WTC11 (cell line): Measurements from ENCODE around the gene CELF4. TPM values are rescaled to one million over a fixed set of nuclear protein-coding genes. Genes with fewer than 3 reads are reported as not detected.

Experiments
- ATAC-seq: fragments of 200-7000 bp; cut with Tn5 transposase; 2 replicates; pipeline ENCODE4 v1.10.0; 2021; ENCODE audit warnings: mild to moderate bottlenecking, moderate library complexity
- CTCF ChIA-PET: fragments of 300-600 bp; sonication (Branson Sonifier 250); formaldehyde crosslinking; loops from one replicate; lab custom pipeline; 2021; ENCODE audit warnings: antibody characterized with exemption; lab: Charles Lee
- POLR2A ChIA-PET: fragments of 350-600 bp; sonication (Branson Sonifier 250); formaldehyde crosslinking; loops from one replicate; lab custom pipeline; 2021; ENCODE audit warnings: antibody characterized with exemption; lab: Charles Lee
- DNase-seq: peaks from one replicate; pipeline ENCODE4 v3.0.0; 2021; ENCODE audit warnings: low spot score
- H3K27ac Mint-ChIP-seq: 2 replicates; pipeline ENCODE4 v1.8.0; 2021; ENCODE audit warnings: mixed read lengths
- H3K27me3 Mint-ChIP-seq: 2 replicates; pipeline ENCODE4 v1.8.0; 2021; ENCODE audit warnings: low read depth, mild to moderate bottlenecking, moderate library complexity, mixed read lengths
- H3K36me3 Mint-ChIP-seq: 2 replicates; pipeline ENCODE4 v1.8.0; 2021; ENCODE audit warnings: mixed read lengths
- H3K4me1 Mint-ChIP-seq: 2 replicates; pipeline ENCODE4 v1.8.0; 2022; ENCODE audit warnings: mixed read lengths
- H3K4me3 Mint-ChIP-seq: 2 replicates; pipeline ENCODE4 v1.8.0; 2021; ENCODE audit warnings: mild to moderate bottlenecking, moderate library complexity, mixed read lengths
- H3K9me3 Mint-ChIP-seq: 2 replicates; pipeline ENCODE4 v1.8.0; 2021; ENCODE audit warnings: mixed read lengths
- ATF1 ChIP-seq: sonication (generic); formaldehyde crosslinking; IDR thresholded peaks from 2 replicates; pipeline ENCODE4 v1.8.1; 2023; ENCODE audit warnings: mild to moderate bottlenecking, moderate library complexity, missing genetic modification reagents
- CREB1 ChIP-seq: sonication (generic); formaldehyde crosslinking; IDR thresholded peaks from 2 replicates; pipeline ENCODE4 v1.8.0; 2023; ENCODE audit warnings: mild to moderate bottlenecking, missing genetic modification reagents
- E2F1 ChIP-seq: sonication (generic); formaldehyde crosslinking; IDR thresholded peaks from 2 replicates; pipeline ENCODE4 v1.8.0; 2022; ENCODE audit warnings: mild to moderate bottlenecking, missing genetic modification reagents
- ELF4 ChIP-seq: sonication (generic); formaldehyde crosslinking; IDR thresholded peaks from 2 replicates; pipeline ENCODE4 v1.8.1; 2022; ENCODE audit warnings: low read depth, mild to moderate bottlenecking, moderate library complexity, missing genetic modification reagents
- ESRRA ChIP-seq: sonication (generic); formaldehyde crosslinking; IDR thresholded peaks from 2 replicates; pipeline ENCODE4 v1.8.1; 2022; ENCODE audit warnings: mild to moderate bottlenecking, missing genetic modification reagents, borderline replicate concordance
- FOXJ3 ChIP-seq: sonication (generic); formaldehyde crosslinking; IDR thresholded peaks from 2 replicates; pipeline ENCODE4 v1.9.0; 2021; ENCODE audit warnings: missing genetic modification reagents, mild to moderate bottlenecking, borderline replicate concordance
- GRHL2 ChIP-seq: fragments of 250-450 bp; sonication (Bioruptor Pico); IDR thresholded peaks from 2 replicates; pipeline ENCODE4 v1.8.0; 2022; ENCODE audit warnings: mild to moderate bottlenecking, moderate library complexity; ENCODE audit not compliant: insufficient replicate concordance, severe bottlenecking
- GTF2I ChIP-seq: fragments of 250-450 bp; sonication (Bioruptor Pico); conservative IDR thresholded peaks from 2 replicates; pipeline ENCODE4 v1.4.0; 2021; ENCODE audit warnings: mild to moderate bottlenecking
- HMGA2 ChIP-seq: fragments of 250-450 bp; sonication (Bioruptor Pico); IDR thresholded peaks from 2 replicates; pipeline ENCODE4 v1.4.0; 2021; ENCODE audit warnings: mild to moderate bottlenecking, moderate library complexity
- IRF2 ChIP-seq: sonication (generic); formaldehyde crosslinking; IDR thresholded peaks from 2 replicates; pipeline ENCODE4 v1.8.0; 2022; ENCODE audit warnings: low read depth, missing genetic modification reagents, borderline replicate concordance
- NFYB ChIP-seq: sonication (generic); formaldehyde crosslinking; conservative IDR thresholded peaks from 2 replicates; pipeline ENCODE4 v1.8.0; 2022; ENCODE audit warnings: low read depth, missing genetic modification reagents
- NR2C2 ChIP-seq: sonication (generic); formaldehyde crosslinking; IDR thresholded peaks from 2 replicates; pipeline ENCODE4 v1.8.0; 2022; ENCODE audit warnings: mild to moderate bottlenecking, missing genetic modification reagents
- PRDM15 ChIP-seq: sonication (generic); formaldehyde crosslinking; IDR thresholded peaks from 2 replicates; pipeline ENCODE4 v1.8.0; 2022; ENCODE audit warnings: missing genetic modification reagents
- RELA ChIP-seq: sonication (generic); formaldehyde crosslinking; IDR thresholded peaks from 2 replicates; pipeline ENCODE4 v1.8.1; 2022; ENCODE audit warnings: missing genetic modification reagents, mild to moderate bottlenecking, borderline replicate concordance
- SMAD4 ChIP-seq: sonication (generic); formaldehyde crosslinking; IDR thresholded peaks from 2 replicates; pipeline ENCODE4 v1.8.0; 2022; ENCODE audit warnings: mild to moderate bottlenecking, missing genetic modification reagents
- TCF7 ChIP-seq: sonication (generic); formaldehyde crosslinking; IDR thresholded peaks from 2 replicates; pipeline ENCODE4 v1.8.0; 2022; ENCODE audit warnings: mild to moderate bottlenecking, low read depth, missing genetic modification reagents, moderate library complexity
- TEAD1 ChIP-seq: sonication (generic); formaldehyde crosslinking; IDR thresholded peaks from 2 replicates; pipeline ENCODE4 v1.8.0; 2022; ENCODE audit warnings: mild to moderate bottlenecking, missing genetic modification reagents
- ZNF121 ChIP-seq: sonication (generic); formaldehyde crosslinking; IDR thresholded peaks from 2 replicates; pipeline ENCODE4 v1.8.0; 2023; ENCODE audit warnings: missing genetic modification reagents
- ZNF396 ChIP-seq: fragments of 250-450 bp; sonication (Bioruptor Pico); IDR thresholded peaks from 2 replicates; pipeline ENCODE4 v1.8.0; 2021; ENCODE audit warnings: mild to moderate bottlenecking, moderate library complexity, borderline replicate concordance
- ZNF423 ChIP-seq: fragments of 250-450 bp; sonication (Bioruptor Pico); IDR thresholded peaks from 2 replicates; pipeline ENCODE4 v2.1.2; 2022; ENCODE audit warnings: mild to moderate bottlenecking, moderate library complexity
- ZNF671 ChIP-seq: fragments of 250-450 bp; sonication (Bioruptor Pico); IDR thresholded peaks from 2 replicates; pipeline ENCODE4 v1.8.0; 2021; ENCODE audit warnings: mild to moderate bottlenecking
- total RNA-seq: library from RNA; stranded (reverse); gene quantifications from 3 replicates; pipeline ENCODE4 v1.2.3, GENCODE V29; 2021
- TF ChIP-seq, protein P1 (sequence below): sonication (generic); formaldehyde crosslinking; IDR thresholded peaks from 2 replicates; pipeline ENCODE4 v1.8.0; 2023; ENCODE audit warnings: missing genetic modification reagents, mild to moderate bottlenecking, borderline replicate concordance
- TF ChIP-seq, protein P2 (sequence below): sonication (generic); formaldehyde crosslinking; IDR thresholded peaks from 2 replicates; pipeline ENCODE4 v1.8.1; 2023; ENCODE audit warnings: mild to moderate bottlenecking, missing genetic modification reagents, moderate library complexity
- TF ChIP-seq, protein P3 (sequence below): sonication (generic); formaldehyde crosslinking; IDR thresholded peaks from 2 replicates; pipeline ENCODE4 v1.8.1; 2022; ENCODE audit warnings: low read depth, mild to moderate bottlenecking, moderate library complexity, missing genetic modification reagents, borderline replicate concordance
- TF ChIP-seq, protein P4 (sequence below): fragments of 250-450 bp; sonication (Bioruptor Pico); conservative IDR thresholded peaks from 2 replicates; pipeline ENCODE4 v1.9.0; 2021; ENCODE audit warnings: mild to moderate bottlenecking

The CELF4 gene
- total RNA-seq, 1 experiment from 2014 or later: 2.9 TPM

GRCh38 chr18:37560003-37560402 is 5.6 kb downstream of the CELF4 start:
- no peaks in the 10 kb centered on the region for H3K9me3 Mint-ChIP-seq
- no peak overlapping the region for H3K4me3 Mint-ChIP-seq
- peaks cover 74% of the 10 kb centered on the region for H3K27me3 Mint-ChIP-seq
- ChIA-PET POLR2A (no interaction called here), CTCF (interaction anchor here (1.1 kb wide), 1 partner anchor 21 kb away, joined by 3 read pairs; no protein-coding TSS in a partner anchor)
- ATAC-seq: no peak
- no peaks in the 10 kb centered on the region for H3K36me3 Mint-ChIP-seq
- TF ChIP-seq IRF2 (CRISPR knock-in tag) (no peak), NR2C2 (CRISPR knock-in tag) (no peak), RELA (no peak), ESRRA (no peak), NFYB (CRISPR knock-in tag) (no peak), TCF7 (no peak), TEAD1 (CRISPR knock-in tag) (no peak), ZNF671 (CRISPR knock-in tag) (no peak), ZNF423 (no peak), ATF1 (CRISPR knock-in tag) (no peak), ELF4 (CRISPR knock-in tag) (no peak), GTF2I (CRISPR knock-in tag) (no peak), CREB1 (CRISPR knock-in tag) (no peak), ZNF121 (CRISPR knock-in tag) (no peak), SMAD4 (CRISPR knock-in tag) (no peak)
- TF ChIP-seq, protein P1, sequence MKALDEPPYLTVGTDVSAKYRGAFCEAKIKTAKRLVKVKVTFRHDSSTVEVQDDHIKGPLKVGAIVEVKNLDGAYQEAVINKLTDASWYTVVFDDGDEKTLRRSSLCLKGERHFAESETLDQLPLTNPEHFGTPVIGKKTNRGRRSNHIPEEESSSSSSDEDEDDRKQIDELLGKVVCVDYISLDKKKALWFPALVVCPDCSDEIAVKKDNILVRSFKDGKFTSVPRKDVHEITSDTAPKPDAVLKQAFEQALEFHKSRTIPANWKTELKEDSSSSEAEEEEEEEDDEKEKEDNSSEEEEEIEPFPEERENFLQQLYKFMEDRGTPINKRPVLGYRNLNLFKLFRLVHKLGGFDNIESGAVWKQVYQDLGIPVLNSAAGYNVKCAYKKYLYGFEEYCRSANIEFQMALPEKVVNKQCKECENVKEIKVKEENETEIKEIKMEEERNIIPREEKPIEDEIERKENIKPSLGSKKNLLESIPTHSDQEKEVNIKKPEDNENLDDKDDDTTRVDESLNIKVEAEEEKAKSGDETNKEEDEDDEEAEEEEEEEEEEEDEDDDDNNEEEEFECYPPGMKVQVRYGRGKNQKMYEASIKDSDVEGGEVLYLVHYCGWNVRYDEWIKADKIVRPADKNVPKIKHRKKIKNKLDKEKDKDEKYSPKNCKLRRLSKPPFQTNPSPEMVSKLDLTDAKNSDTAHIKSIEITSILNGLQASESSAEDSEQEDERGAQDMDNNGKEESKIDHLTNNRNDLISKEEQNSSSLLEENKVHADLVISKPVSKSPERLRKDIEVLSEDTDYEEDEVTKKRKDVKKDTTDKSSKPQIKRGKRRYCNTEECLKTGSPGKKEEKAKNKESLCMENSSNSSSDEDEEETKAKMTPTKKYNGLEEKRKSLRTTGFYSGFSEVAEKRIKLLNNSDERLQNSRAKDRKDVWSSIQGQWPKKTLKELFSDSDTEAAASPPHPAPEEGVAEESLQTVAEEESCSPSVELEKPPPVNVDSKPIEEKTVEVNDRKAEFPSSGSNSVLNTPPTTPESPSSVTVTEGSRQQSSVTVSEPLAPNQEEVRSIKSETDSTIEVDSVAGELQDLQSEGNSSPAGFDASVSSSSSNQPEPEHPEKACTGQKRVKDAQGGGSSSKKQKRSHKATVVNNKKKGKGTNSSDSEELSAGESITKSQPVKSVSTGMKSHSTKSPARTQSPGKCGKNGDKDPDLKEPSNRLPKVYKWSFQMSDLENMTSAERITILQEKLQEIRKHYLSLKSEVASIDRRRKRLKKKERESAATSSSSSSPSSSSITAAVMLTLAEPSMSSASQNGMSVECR (CRISPR knock-in tag): no peak
- TF ChIP-seq, protein P2, sequence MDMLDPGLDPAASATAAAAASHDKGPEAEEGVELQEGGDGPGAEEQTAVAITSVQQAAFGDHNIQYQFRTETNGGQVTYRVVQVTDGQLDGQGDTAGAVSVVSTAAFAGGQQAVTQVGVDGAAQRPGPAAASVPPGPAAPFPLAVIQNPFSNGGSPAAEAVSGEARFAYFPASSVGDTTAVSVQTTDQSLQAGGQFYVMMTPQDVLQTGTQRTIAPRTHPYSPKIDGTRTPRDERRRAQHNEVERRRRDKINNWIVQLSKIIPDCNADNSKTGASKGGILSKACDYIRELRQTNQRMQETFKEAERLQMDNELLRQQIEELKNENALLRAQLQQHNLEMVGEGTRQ (CRISPR knock-in tag): no peak
- TF ChIP-seq, protein P3, sequence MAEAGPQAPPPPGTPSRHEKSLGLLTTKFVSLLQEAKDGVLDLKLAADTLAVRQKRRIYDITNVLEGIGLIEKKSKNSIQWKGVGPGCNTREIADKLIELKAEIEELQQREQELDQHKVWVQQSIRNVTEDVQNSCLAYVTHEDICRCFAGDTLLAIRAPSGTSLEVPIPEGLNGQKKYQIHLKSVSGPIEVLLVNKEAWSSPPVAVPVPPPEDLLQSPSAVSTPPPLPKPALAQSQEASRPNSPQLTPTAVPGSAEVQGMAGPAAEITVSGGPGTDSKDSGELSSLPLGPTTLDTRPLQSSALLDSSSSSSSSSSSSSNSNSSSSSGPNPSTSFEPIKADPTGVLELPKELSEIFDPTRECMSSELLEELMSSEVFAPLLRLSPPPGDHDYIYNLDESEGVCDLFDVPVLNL (CRISPR knock-in tag): no peak
- peaks cover 20% of the 10 kb centered on the region for H3K4me1 Mint-ChIP-seq
- H3K27ac Mint-ChIP-seq: no peak overlapping the region
- DNase-seq: no peak

GRCh38 chr18:37559194-37559593 is 6.4 kb downstream of the CELF4 start:
- Mint-ChIP-seq H3K27me3 (peaks cover 72% of the 10 kb centered on the region), H3K4me1 (peaks cover 28% of the 10 kb centered on the region), H3K4me3 (no peak overlapping the region), H3K36me3 (no peaks in the 10 kb centered on the region), H3K9me3 (no peaks in the 10 kb centered on the region), H3K27ac (no peak overlapping the region)
- ChIA-PET POLR2A (no interaction called here), CTCF (interaction anchor here (0.6 to 1.1 kb wide), 2 partner anchors 21 to 220 kb away, joined by 3 read pairs; no protein-coding TSS in a partner anchor)
- ATAC-seq: no peak
- DNase-seq: no peak
- no peak for TF ChIP-seq PRDM15 (CRISPR knock-in tag)
- TF ChIP-seq E2F1 (CRISPR knock-in tag): no peak
- TF ChIP-seq FOXJ3: no peak
- no peak for TF ChIP-seq ZNF396 (CRISPR knock-in tag)
- TF ChIP-seq HMGA2 (CRISPR knock-in tag): no peak
- TF ChIP-seq GRHL2 (CRISPR knock-in tag): no peak
- TF ChIP-seq, protein P4, sequence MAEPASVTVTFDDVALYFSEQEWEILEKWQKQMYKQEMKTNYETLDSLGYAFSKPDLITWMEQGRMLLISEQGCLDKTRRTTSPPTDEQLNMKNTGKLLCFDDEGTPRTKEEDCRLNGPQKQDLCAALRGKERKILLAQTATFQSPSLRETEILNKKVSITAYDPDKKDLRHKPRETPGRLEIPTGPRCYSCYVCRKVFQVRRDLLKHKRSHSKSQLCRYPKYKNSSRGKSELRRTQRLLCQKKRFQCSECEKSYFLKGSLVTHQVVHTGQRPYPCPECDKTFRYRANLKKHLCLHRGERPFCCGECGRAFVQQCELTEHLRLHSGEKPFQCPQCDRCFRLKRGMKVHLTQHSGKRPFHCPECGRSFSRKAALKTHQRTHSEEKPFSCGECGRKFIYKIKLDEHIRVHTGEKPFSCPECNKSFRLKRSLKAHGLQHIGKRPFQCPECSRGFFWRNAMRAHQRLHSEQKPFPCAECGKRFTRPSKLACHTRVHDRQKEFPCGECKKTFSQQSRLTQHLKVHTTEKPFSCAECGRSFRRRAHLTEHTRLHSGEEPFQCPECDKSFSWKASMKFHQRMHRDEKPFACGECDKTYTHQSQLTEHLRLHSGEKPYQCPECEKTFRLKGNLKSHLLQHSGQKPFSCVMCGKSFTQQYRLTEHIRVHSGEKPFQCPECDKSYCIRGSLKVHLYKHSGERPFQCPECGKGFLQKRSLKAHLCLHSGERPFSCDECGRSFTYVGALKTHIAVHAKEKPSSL (CRISPR knock-in tag): no peak
